ENCODE measurements around the gene SYNDIG1.

DNA sequence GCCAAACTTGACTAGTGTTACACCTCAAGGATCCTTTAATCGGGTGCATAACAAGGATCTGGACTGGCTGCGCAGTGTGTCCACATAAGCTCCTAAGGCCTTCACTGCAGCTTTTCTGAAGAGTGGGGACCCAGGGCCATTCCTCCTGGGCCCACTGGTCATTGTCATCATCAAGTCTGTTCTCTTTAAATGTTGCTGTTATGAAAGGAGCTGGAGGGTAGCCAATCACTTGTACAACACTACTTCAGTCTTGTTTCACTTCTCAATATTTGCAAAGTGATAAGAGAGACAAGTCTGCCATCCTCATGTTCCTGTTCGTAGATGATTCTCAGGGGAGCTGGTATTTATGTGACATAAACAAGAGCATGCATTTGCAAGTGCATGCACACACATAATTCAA lies 149.8 kb downstream of the SYNDIG1 start:
- TF ChIP-seq CTCF (IDR thresholded peaks at IDR 0.05), result no peak
- TF ChIP-seq POLR2A (IDR thresholded peaks at IDR 0.05), result no peak
